ENCODE data around the gene ERC2.

Gene ERC2

GRCh38 chr3:56012721-56013120 is 455.5 kb downstream of the ERC2 start:
- no peak for DNase-seq (ENCODE audit: low read depth in 2 of 2, low spot score in 1 of 2)

GRCh38 chr3:56005196-56005805 is 463.0 kb downstream of the ERC2 start:
- DNase-seq (ENCODE audit: low read depth in 2 of 2, low spot score in 1 of 2), result no peak

- DNase-seq (ENCODE audit: low read depth in 2 of 2, low spot score in 1 of 2), result no peak
These were observed 465.1 kb downstream of the ERC2 start for GRCh38 chr3:56003129-56003528.

GRCh38 chr3:56001991-56002390 is 466.3 kb downstream of the ERC2 start:
- DNase-seq (ENCODE audit: low read depth in 2 of 2, low spot score in 1 of 2), result no peak

- no peak for DNase-seq (ENCODE audit: low read depth in 2 of 2, low spot score in 1 of 2)
These were observed 466.7 kb downstream of the ERC2 start for GRCh38 chr3:56001537-56001936.

GRCh38 chr3:55989366-55989765 is 478.9 kb downstream of the ERC2 start:
- no peak for DNase-seq (ENCODE audit: low read depth in 2 of 2, low spot score in 1 of 2)

GRCh38 chr3:55988905-55989304 is 479.4 kb downstream of the ERC2 start:
- DNase-seq (ENCODE audit: low read depth in 2 of 2, low spot score in 1 of 2), result no peak

GRCh38 chr3:55984626-55985025 is 483.6 kb downstream of the ERC2 start:
- no peak for DNase-seq (ENCODE audit: low read depth in 2 of 2, low spot score in 1 of 2)

GRCh38 chr3:55978953-55979352 is 489.3 kb downstream of the ERC2 start:
- DNase-seq (ENCODE audit: low read depth in 2 of 2, low spot score in 1 of 2), result no peak

- DNase-seq (ENCODE audit: low read depth in 2 of 2, low spot score in 1 of 2), result no peak
These were observed 493.7 kb downstream of the ERC2 start for GRCh38 chr3:55974421-55975165.

- no peak for DNase-seq (ENCODE audit: low read depth in 2 of 2, low spot score in 1 of 2)
These were observed 498.6 kb downstream of the ERC2 start for GRCh38 chr3:55969634-55970033.

- DNase-seq (ENCODE audit: low read depth in 2 of 2, low spot score in 1 of 2), result no peak
These were observed 499.9 kb downstream of the ERC2 start for GRCh38 chr3:55968331-55968730.

- no peak for DNase-seq (ENCODE audit: low read depth in 2 of 2, low spot score in 1 of 2)
These were observed 501.7 kb downstream of the ERC2 start for GRCh38 chr3:55966566-55966965.

GRCh38 chr3:55965776-55966175 is 502.5 kb downstream of the ERC2 start:
- no peak for DNase-seq (ENCODE audit: low read depth in 2 of 2, low spot score in 1 of 2)

GRCh38 chr3:55964491-55964985 is 503.7 kb downstream of the ERC2 start:
- no peak for DNase-seq (ENCODE audit: low read depth in 2 of 2, low spot score in 1 of 2)

GRCh38 chr3:55963601-55964000 is 504.7 kb downstream of the ERC2 start:
- DNase-seq (ENCODE audit: low read depth in 2 of 2, low spot score in 1 of 2), result no peak

- no peak for DNase-seq (ENCODE audit: low read depth in 2 of 2, low spot score in 1 of 2)
These were observed 508.7 kb downstream of the ERC2 start for GRCh38 chr3:55959471-55960080.

- no peak for DNase-seq (ENCODE audit: low read depth in 2 of 2, low spot score in 1 of 2)
These were observed 509.7 kb downstream of the ERC2 start for GRCh38 chr3:55958605-55959004.

- no peak for DNase-seq (ENCODE audit: low read depth in 2 of 2, low spot score in 1 of 2)
These were observed 512.3 kb downstream of the ERC2 start for GRCh38 chr3:55955891-55956477.

- no peak for DNase-seq (ENCODE audit: low read depth in 2 of 2, low spot score in 1 of 2)
These were observed 516.9 kb downstream of the ERC2 start for GRCh38 chr3:55951388-55951787.

- no peak for DNase-seq (ENCODE audit: low read depth in 2 of 2, low spot score in 1 of 2)
These were observed 520.9 kb downstream of the ERC2 start for GRCh38 chr3:55947406-55947805.

- DNase-seq (ENCODE audit: low read depth in 2 of 2, low spot score in 1 of 2), result no peak
These were observed 521.6 kb downstream of the ERC2 start for GRCh38 chr3:55946574-55947160.

Measured in stimulated activated CD8-positive, alpha-beta memory T cell treated with anti-CD3 and anti-CD28 coated beads, Interleukin-4, amount 100 ng/mL, for 4 hours (primary cell).